Ishikawa (cell line): Measurements from ENCODE around the gene PARD6G.

Experiments used
- CEBPB ChIP-seq: IDR thresholded peaks from 2 replicates; pipeline ENCODE4 v1.6.1; 2012
- CREB1 ChIP-seq: IDR thresholded peaks from 2 replicates; pipeline ENCODE4 v1.6.1; 2012; ENCODE audit warnings: low read depth
- EGR1 ChIP-seq: IDR thresholded peaks from 2 replicates; pipeline ENCODE4 v1.6.1; 2012
- EP300 ChIP-seq: IDR thresholded peaks from 2 replicates; pipeline ENCODE4 v1.6.1; 2012; ENCODE audit warnings: borderline replicate concordance
- FOXM1 ChIP-seq: IDR thresholded peaks from 2 replicates; pipeline ENCODE4 v1.6.1; 2012; ENCODE audit warnings: low read depth, borderline replicate concordance
- NFIC ChIP-seq: IDR thresholded peaks from 2 replicates; pipeline ENCODE4 v1.6.1; 2012
- RAD21 ChIP-seq: IDR thresholded peaks from 2 replicates; pipeline ENCODE4 v1.6.1; 2012; ENCODE audit warnings: low read depth
- TAF1 ChIP-seq: IDR thresholded peaks from 2 replicates; pipeline ENCODE4 v1.6.1; 2012; ENCODE audit warnings: low read depth, mild to moderate bottlenecking
- TCF12 ChIP-seq: IDR thresholded peaks from 2 replicates; pipeline ENCODE4 v1.6.1; 2012; ENCODE audit warnings: low read depth
- TEAD4 ChIP-seq: IDR thresholded peaks from 2 replicates; pipeline ENCODE4 v1.6.1; 2012
- YY1 ChIP-seq: IDR thresholded peaks from 2 replicates; pipeline ENCODE4 v1.6.1; 2012; ENCODE audit warnings: low read depth
- ZBTB7A ChIP-seq: IDR thresholded peaks from 2 replicates; pipeline ENCODE4 v1.6.1; 2012; ENCODE audit warnings: low read depth
- TF ChIP-seq, protein P1 (sequence below): IDR thresholded peaks from 2 replicates; pipeline ENCODE4 v1.6.1; 2012
- TF ChIP-seq, protein P2 (sequence below): IDR thresholded peaks from 2 replicates; pipeline ENCODE4 v1.6.1; 2012
- TF ChIP-seq, protein P3 (sequence below): IDR thresholded peaks from 2 replicates; pipeline ENCODE4 v1.6.1; 2012; ENCODE audit warnings: low read depth, mild to moderate bottlenecking

The PARD6G gene

DNA sequence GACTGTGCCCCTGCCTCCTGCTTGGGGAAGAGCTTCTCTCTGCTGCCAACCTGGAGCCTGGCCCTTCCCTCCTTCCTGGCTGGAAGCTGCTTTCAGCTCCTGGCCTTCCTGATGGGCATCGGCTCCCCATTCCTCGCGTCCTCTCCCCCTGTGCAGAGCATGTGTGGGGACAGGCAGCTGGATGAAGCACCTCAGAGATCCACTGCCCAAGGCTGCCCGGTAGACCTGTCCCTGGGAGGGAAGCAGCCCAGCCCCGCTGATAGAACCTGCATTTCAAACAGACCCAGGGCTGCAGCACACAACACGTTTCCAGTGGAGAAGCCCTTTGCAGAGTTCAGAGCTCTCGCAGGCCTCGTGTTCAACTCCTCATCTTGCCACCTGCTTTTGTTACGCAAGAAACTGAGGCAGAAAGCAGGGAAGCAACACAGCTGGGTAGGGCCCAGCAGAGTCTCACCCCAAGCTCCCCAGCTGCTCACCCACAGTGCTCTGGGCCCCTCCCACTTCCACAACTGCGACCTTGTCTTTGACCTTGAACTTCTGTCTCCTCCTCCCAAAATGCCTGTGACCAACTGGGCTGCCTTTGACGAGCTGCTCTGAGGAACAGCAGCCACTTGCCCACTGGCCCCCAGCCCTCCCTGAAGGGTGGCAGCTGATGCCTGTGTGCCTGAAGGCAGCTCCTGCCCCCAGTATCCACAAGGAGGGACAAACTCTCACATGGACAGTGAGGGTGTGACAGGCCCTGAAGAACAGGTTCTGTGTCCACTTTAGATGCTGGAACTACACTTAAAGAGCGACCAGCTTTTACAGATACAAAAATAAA lies 65.5 kb downstream of the PARD6G start:
- no peak for TF ChIP-seq TEAD4
- TF ChIP-seq, protein P1, sequence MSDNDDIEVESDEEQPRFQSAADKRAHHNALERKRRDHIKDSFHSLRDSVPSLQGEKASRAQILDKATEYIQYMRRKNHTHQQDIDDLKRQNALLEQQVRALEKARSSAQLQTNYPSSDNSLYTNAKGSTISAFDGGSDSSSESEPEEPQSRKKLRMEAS = no peak
- no peak for TF ChIP-seq YY1
- TF ChIP-seq ZBTB7A = no peak

DNA sequence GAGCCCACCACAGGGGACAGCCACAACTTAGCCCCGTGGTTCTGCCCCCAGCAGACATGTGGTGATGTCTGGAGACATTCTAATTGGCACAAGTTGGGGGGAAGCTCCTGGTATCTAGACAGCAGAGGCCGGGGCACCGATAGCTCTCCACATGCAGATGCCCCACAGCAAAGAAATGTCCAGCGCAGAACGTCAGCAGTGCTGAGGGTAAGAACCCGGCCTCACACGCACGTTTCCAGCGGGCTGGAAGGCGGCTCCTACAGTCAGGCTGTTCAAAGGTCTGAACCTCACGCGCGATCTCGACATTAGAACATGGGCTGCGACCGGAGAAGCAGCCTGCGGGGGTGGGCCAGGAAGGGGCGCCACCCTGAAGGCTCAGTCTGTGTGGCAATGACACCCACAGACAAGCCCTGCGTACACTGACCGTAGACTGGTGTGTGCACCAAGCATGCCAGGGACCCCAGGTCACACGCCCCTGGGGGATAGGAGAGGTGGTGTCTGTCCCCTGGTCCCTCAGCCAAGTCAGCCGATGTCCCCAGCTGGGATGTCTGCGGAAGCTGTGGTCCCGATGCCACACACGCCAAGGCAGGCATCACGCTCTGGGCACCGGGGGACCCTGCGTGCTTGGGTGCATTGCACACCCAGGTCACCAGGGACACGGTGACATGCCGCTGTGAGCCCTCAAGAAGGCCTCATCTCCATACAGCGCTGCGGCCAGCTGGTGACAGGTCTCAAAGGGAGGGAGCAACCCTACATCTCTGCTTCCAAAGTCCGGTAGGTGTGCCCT lies 66.3 kb downstream of the PARD6G start:
- TF ChIP-seq YY1 (no peak), TEAD4 (no peak), ZBTB7A (no peak), TCF12 (no peak), RAD21 (no peak), CEBPB (no peak), CREB1 (no peak), NFIC (no peak), FOXM1 (no peak), EGR1 (no peak)
- TF ChIP-seq, protein P1 = no peak
- TF ChIP-seq, protein P2, sequence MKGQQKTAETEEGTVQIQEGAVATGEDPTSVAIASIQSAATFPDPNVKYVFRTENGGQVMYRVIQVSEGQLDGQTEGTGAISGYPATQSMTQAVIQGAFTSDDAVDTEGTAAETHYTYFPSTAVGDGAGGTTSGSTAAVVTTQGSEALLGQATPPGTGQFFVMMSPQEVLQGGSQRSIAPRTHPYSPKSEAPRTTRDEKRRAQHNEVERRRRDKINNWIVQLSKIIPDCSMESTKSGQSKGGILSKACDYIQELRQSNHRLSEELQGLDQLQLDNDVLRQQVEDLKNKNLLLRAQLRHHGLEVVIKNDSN = no peak
- TF ChIP-seq, protein P3, sequence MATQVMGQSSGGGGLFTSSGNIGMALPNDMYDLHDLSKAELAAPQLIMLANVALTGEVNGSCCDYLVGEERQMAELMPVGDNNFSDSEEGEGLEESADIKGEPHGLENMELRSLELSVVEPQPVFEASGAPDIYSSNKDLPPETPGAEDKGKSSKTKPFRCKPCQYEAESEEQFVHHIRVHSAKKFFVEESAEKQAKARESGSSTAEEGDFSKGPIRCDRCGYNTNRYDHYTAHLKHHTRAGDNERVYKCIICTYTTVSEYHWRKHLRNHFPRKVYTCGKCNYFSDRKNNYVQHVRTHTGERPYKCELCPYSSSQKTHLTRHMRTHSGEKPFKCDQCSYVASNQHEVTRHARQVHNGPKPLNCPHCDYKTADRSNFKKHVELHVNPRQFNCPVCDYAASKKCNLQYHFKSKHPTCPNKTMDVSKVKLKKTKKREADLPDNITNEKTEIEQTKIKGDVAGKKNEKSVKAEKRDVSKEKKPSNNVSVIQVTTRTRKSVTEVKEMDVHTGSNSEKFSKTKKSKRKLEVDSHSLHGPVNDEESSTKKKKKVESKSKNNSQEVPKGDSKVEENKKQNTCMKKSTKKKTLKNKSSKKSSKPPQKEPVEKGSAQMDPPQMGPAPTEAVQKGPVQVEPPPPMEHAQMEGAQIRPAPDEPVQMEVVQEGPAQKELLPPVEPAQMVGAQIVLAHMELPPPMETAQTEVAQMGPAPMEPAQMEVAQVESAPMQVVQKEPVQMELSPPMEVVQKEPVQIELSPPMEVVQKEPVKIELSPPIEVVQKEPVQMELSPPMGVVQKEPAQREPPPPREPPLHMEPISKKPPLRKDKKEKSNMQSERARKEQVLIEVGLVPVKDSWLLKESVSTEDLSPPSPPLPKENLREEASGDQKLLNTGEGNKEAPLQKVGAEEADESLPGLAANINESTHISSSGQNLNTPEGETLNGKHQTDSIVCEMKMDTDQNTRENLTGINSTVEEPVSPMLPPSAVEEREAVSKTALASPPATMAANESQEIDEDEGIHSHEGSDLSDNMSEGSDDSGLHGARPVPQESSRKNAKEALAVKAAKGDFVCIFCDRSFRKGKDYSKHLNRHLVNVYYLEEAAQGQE = no peak

GRCh38 chr18:80179857-80180558 lies 67.3 kb downstream of the PARD6G start:
- TF ChIP-seq TAF1 = no peak
- TF ChIP-seq TCF12 = no peak
- TF ChIP-seq EP300 = no peak
- no peak for TF ChIP-seq ZBTB7A
- TF ChIP-seq, protein P3 = no peak

GRCh38 chr18:80178935-80179818 lies 68.1 kb downstream of the PARD6G start:
- TF ChIP-seq TAF1 (no peak), TEAD4 (no peak), CREB1 (no peak), ZBTB7A (no peak), NFIC (no peak), RAD21 (no peak), YY1 (no peak), CEBPB (no peak), TCF12 (no peak), EP300 (no peak), FOXM1 (no peak), EGR1 (no peak)
- TF ChIP-seq, protein P3 = no peak
- TF ChIP-seq, protein P2 = no peak
- TF ChIP-seq, protein P1 = no peak
